Stomach (tissue), 4 donors: ENCODE measurements around the gene FSTL4.

Source experiments
- EP300 ChIP-seq: sonication (generic); formaldehyde crosslinking; IDR thresholded peaks from one replicate; pipeline ENCODE4 v1.6.1; 2017; ENCODE audit warnings: antibody characterized with exemption
- POLR2A ChIP-seq, 4 donors: fragments of 450-650 bp; IDR thresholded peaks; one replicate each; pipeline ENCODE4 v1.6.1; 2016; ENCODE audit warnings: antibody characterized with exemption in 4 of 4, control low read depth in 2 of 4, mild to moderate bottlenecking in 1 of 4, moderate library complexity in 1 of 4
- POLR2AphosphoS5 ChIP-seq, 3 donors: sonication (generic); formaldehyde crosslinking; IDR thresholded peaks; one replicate each; pipeline ENCODE4 v1.6.1; 2016; ENCODE audit warnings: antibody characterized with exemption in 3 of 3
- TF ChIP-seq, protein P1 (sequence below), 7 experiments: fragments of 450-650 bp in 4 of 7; fragments of 200-600 bp in 3 of 7; sonication (generic) in 3 of 7; IDR thresholded peaks; one replicate each; pipeline ENCODE4 v1.5.1; 2016 to 2019; ENCODE audit warnings: antibody characterized with exemption in 7 of 7, control low read depth in 2 of 7, mild to moderate bottlenecking in 1 of 7

- TF ChIP-seq, protein P1, sequence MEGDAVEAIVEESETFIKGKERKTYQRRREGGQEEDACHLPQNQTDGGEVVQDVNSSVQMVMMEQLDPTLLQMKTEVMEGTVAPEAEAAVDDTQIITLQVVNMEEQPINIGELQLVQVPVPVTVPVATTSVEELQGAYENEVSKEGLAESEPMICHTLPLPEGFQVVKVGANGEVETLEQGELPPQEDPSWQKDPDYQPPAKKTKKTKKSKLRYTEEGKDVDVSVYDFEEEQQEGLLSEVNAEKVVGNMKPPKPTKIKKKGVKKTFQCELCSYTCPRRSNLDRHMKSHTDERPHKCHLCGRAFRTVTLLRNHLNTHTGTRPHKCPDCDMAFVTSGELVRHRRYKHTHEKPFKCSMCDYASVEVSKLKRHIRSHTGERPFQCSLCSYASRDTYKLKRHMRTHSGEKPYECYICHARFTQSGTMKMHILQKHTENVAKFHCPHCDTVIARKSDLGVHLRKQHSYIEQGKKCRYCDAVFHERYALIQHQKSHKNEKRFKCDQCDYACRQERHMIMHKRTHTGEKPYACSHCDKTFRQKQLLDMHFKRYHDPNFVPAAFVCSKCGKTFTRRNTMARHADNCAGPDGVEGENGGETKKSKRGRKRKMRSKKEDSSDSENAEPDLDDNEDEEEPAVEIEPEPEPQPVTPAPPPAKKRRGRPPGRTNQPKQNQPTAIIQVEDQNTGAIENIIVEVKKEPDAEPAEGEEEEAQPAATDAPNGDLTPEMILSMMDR (IDR thresholded peaks at IDR 0.05), result no peak
- TF ChIP-seq EP300, result no peak
- no peak for TF ChIP-seq POLR2A (IDR thresholded peaks at IDR 0.05)
- no peak for TF ChIP-seq POLR2AphosphoS5 (IDR thresholded peaks at IDR 0.05)
Measured at GRCh38 chr5:133192716-133193115, 419.6 kb downstream of the FSTL4 start.
